ENCODE data around the gene ZEB1.

The ZEB1 gene
- total RNA-seq: 87.8 to 137 reads per million in 2 donors

DNA sequence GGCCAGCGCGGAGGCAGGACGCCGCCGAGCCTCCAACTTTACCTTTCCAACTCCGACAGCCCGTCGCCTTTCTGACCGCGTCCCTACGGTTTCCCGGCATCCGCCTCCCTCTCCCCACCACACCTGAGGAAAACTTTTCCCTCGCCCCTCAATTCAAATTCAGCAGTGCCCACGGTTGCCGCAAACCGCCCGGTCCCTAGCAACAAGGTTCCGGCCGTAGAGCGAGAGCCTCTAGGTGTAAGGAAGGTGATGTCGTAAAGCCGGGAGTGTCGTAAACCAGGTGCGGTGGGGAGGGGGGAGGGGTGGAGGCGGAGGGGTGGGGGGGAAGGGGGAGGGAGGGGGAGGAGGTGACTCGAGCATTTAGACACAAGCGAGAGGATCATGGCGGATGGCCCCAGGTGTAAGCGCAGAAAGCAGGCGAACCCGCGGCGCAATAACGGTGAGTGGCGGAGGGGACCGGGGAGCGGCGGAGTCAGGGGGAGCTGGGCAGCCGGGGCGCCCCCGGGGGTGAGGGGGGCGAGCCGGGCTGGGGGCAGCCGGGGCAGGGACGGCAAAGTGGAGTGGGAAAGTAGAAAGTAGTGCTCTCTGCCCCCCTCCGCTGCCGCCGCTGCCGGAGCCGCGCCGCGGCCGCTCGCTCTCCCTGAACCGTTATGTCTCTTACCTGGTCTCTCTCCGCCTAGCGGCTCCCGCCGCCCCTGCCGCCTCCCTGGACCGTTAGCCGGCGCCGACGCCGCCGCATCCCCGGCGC lies at the start of gene ZEB1:
TSS of gene ZEB1 (plus strand) at position 363 of the 748 bp plus-strand sequence. CDS start at position 382, 19 bp downstream.
- DNase-seq: peak; percentile 91

DNA sequence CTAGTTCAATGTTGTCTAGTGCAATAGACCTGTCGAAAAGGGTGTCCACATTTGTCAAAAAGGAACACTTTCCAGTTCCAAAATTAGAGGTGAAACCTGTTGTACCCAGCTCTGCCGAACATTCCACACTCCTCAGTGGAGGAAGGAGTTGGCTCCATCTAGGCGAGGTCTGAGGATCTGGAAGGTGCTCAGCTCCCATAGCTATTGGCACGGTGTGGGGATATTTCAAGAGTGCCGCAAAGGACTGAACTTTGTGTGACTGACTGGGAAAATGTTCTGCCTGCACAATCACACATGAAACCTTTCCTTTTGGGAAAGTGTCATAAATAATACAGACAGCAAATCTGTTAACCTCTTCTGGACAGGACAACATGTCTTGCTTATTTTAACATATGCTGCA lies 48.1 kb upstream of the ZEB1 start:
- DNase-seq: no peak

DNA sequence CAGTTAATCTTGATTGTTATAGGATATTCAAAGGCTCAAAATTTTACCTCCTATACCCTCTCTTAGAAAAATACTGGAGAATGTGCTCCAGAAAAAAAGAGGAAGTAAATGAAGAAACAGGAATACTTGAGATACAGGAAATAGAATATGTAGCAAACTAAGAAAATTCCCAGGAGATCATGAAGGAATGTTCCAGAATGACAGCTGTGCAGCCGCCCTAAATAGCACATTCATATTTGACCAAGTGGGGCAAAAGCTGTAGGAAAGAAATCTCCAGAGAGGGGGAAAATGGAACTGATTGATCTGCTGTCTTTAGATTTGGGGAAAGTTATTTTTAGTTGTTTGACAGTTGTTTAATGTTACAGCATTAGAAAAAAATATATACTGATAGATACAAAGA lies 46.2 kb upstream of the ZEB1 start:
- no peak for DNase-seq

DNA sequence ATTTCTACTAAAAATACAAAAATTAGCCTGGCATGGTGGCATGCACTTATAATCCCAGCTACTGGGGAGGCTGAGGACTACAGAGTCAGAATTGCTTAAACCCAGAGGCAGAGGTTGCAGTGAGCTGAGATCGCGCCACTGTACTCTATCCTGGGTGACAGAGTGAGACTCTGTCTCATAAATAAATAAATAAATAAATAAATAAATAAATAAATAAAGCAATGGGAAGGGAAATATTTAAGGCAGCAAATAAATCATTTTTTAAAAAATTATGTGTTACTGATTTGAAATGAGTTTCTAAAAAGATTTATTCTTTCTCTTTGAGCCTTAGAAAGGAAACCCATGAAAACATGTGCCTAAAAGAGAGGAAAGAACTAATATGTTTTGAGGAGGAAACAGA lies 45.2 kb upstream of the ZEB1 start:
- DNase-seq: no peak

DNA sequence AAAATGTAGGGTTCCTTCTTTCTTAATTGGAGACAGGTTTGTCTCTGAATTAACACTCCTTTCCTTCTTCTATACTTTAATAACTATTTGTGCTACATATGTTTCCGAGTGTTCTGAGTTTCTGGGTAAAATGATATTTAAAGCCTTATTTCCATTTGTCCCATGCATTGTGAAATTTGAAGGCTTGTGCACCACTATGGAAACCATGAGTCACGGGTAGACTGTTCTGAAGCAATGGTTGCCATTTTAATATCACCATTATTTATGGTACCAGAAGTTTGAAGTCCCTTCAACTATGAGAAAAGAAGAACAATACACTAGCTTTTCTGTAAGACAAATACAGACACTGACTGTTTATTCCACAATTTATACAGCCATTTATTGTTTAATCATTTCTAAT lies 44.7 kb upstream of the ZEB1 start:
- DNase-seq: no peak

DNA sequence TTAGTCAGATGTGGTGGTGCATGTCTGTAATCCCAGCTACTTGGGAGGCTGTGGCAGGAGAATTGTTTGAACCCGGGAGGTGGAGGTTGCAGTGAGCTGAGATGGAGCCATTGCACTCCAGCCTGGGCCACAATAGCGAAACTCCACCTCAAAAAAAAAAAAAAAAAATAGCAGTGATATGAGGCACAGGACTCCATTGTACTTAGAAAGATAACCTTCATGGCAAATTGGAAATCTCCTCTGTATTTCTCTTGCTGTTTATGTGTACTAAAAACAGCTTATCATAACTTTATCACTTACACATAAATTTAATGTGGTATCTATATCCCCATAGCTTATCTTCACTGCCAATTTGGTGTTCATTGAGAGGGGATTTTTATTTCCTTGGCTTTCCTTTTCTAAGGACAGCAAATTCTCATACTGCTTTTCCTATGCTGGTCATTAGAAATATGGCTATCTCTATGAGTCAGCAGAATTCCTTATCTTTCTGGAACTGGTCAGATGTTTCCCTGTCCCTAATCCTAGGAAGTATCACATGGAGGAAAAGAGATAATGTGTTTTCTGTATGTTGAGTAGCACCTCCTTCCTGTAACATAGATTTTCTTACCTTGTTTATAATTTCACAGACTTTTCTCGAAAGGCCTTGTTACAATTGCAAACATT lies 40.6 kb upstream of the ZEB1 start:
- DNase-seq: no peak

DNA sequence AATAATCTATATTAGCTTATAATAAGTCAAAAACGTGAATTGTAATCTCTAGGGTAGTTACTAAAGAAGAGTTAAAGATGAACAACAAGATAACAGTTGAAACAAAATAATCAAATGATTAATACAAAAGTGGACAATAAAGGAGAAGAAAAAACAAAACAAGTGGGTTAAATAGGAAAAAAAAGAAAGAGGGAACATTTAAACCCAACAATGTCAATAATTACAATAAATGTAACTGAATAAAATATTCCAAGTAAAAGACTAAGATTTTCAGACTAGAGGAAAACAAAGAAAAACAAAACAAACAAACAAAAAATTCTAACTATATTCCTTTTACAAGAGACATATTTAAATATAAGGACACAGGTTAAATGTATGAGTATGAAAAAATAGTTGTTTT lies 38.0 kb upstream of the ZEB1 start:
- no peak for DNase-seq

DNA sequence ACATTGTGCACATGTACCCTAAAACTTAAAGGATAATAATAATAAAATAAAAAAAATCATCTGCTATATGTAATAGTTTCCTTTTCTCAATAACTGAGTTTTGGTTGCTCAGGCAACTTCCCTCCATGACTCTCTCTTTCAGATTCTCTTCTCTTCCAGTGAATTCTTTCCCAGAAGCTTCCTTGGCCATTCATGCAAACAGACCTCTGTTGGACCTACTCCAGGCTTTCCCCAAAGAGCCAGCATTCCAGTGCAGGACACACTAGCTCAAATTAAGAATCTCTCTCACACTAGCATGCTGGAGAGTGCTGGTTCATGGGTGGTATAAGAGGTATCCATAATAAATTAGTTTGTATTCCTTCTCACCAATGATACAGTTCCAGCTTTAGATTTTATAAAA lies 31.0 kb upstream of the ZEB1 start:
- no peak for DNase-seq

DNA sequence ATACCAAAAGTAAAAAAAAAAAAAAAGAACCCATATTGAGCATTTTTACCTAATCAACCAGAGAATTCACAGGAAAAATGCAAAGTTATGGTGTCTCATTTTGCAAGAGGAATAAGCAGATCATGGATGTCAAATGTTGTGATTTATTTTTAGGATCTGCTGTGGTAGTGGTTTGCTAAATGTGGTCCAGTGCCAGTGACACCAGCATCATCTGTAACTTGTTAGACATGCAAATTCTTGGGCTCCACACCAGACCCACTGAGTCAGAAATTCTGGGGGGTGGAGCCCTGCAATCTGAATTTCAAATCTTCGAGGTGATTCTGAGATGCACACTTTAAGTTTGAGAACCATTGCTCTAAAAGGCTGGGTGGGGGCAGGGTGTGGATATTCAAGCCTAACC lies 30.1 kb upstream of the ZEB1 start:
- no peak for DNase-seq

- no peak for DNase-seq
These were observed 28.6 kb upstream of the ZEB1 start for GRCh38 chr10:31290386-31290785.

DNA sequence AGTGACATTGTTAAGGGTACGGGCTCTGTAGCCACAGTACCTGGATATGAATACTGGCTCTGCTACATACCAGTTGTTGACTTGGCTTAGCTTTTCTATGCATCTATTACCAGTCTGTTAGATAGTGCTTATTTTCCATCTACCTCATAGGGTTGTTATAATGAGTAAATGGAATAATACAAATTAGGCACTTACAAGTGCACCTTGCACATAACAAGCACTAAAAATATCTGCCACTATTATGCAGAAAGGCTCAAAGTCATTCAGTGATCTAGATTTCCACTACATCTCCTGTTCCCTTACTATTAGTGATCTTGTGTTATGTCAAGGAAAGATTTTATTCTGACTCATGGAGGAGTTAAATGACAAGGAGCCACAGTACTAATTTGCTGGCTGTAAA lies 27.9 kb upstream of the ZEB1 start:
- no peak for DNase-seq

GRCh38 chr10:31294558-31294957 lies 24.5 kb upstream of the ZEB1 start:
- DNase-seq: no peak

DNA sequence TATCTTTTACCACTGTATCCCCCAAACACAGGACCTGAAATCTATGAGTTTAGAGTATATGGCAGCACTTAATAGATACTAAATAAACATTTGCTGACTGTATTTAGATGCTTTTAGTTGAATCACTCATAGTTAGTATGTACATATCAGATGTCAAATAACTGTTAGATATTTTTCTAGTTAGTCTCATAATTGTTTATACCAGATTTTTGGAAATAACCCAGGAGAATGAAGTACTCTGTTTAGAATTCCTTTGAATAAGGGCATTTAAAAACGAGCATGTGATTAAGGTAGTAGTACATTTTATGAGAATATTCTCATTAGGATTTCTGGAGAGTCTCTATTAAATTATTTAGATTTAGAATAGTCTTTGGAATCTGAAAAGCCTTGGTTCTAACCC lies 22.3 kb upstream of the ZEB1 start:
- no peak for DNase-seq

DNA sequence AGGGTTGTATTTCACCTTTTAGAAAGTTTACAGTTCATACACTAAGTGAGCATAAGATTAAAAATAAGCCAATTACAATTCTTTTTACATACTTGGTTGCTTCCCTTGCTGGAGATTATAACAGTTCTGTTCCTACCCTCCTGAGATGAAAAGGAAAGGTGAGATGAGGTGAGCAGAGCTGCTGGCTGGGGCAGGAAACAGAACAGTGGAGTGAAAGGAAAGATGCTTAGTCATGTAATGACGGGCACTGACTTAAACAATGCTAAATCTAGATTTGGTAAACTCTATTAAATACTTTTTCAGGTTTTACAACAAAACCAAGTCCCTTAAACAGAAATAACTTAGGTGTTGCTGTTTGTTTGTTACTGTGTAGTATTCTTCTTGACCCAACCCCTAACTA lies 19.9 kb upstream of the ZEB1 start:
- no peak for DNase-seq

DNA sequence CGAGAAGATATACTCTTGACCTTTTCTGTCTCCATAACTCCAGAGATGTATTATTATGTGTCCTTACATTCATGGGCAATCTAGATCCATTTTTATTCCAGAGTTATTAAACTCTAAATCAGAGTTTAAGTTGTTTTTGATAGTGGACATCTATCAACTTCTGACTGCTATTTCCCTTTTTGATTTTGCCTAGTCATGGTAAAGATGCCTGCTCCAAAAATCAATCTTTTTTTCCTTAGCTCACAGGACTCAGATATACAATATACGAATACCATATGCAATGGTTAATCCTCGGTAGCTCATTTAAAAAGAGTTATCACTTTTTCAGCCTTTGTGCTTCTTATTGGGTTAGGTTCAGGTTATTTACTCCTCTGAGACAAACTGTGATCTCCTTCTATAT lies 15.8 kb upstream of the ZEB1 start:
- no peak for DNase-seq

- no peak for DNase-seq
These were observed 14.6 kb upstream of the ZEB1 start for GRCh38 chr10:31304291-31304970.

- no peak for DNase-seq
These were observed 5.6 kb upstream of the ZEB1 start for GRCh38 chr10:31313396-31313795.

DNA sequence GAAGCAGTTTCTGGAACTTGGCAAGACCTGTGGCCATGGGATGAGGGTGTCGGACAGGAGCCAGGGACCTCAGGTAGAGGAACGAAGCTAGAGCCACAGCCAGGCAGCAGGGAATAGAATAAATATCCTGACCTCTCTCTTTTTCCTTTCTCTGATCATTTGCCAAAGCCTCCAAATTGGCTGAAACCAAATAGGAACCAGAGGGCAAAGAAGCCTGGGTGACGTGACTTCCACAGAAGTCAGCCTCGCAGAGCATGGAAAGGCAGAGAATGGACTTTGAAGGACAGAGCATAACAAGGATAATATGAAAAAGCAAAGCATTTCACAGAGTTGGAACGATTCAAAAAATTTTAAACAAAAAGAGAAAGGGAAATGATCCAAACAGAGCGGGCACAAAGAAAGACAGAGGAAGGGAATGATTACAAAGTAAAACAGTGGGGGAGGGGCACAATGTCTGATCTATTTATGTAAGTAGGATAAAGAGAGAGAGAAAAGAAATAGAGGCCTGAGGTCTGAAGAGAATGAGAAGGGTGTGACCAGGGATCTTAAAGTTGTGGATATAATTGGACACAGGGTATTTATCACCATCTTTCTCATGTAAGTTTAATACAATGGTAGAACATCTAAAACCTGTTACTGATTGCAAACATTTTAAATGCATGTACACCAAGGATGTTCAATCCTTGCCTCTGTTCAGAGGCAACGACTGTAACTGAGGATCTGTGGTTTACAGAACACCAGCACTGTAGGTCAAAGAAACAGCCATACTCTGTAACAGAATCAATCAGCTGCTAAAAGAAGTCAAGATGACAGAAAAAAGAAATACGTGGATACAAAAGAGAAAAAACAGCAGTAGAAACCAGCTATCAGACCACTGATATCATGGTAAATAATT lies 4.5 kb upstream of the ZEB1 start:
- no peak for DNase-seq

DNA sequence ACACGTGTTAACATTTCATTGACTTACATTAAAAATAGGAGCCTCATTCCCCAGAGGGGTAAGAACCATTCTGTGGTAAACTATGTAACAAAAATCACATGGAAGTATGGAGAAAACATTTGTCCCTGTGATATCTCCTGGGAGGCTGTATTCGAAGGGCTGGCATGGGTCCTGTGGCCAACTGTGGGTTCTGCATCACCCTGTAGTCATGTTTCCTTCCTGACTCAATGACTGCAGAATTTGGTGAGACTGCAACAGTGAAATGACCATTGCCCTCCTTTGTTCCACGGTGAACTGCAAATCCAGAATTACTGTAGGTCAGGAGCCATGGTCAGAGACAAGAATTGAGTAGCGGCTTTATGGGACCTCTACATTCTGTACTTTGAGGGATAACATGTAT lies 3.6 kb upstream of the ZEB1 start:
- no peak for DNase-seq

- no peak for DNase-seq
These were observed 1.8 kb upstream of the ZEB1 start for GRCh38 chr10:31317171-31317570.

DNA sequence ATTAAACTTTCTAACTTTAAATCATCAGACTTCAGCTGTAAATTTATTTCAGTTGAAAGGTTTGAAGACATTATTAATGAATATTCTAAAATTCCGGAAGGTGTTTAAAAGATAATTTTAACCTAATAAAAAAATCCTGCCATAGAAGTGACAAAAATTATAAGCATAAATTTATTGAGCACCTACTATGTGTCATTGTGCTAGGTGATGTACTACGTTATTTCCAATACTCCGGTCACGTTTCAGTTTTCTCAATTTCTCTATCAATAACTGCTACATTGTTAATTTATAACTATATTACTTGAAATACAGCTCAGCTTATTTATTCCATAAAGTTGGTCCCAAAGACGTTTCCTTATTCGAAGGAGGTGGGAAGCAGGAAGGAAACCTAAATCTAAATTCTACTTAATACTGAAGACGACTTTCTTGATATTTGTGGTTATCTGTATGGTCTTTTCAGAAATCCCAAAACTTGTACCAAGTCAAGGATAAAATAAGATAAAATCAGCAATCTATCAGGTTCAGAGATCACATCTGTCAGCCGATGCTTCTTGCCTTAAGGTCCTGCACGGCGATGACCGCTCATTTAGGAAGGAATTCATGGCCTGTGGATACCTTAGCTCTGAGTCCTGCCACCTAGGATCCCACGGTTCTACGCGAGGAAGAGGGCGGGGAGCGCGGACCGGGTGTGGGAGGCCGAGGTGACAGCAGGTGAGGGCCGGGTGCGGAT lies 1.2 kb upstream of the ZEB1 start:
- DNase-seq: peak; percentile 66

- no peak for DNase-seq
These were observed 598 bp upstream of the ZEB1 start for GRCh38 chr10:31318382-31318853.
